ENCODE measurements around the gene FIBIN. TPM values are rescaled to one million over a fixed set of nuclear protein-coding genes. Genes with fewer than 3 reads are reported as not detected.

FIBIN gene
- total and polyA plus RNA-seq, 11 donors = 5.4 to 16.4 (median 7.5) TPM

DNA sequence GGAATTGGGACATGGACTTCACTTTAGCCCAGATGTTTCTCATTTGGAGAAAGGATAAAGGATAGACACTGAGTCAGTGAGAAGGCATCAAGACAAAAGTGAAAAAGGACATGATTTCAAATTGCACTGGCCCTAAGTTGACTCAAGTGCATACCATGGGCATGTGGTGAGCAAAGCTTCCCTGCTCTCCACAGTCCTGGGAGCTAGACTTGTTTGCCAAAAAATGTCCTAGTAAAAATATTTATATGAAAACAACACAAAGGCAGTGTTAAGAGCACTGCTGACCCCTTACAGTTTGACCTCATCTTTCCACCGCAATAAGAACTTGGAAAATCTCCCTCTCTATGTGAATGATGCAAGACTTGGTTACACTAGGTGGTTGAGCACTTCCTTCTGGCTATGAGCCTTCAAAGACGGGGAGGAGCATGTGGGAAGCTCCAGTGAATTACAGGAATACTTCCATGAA, 46.5 kb upstream of the FIBIN start:
- Histone ChIP-seq H3K9me3 (no peaks in the 10 kb centered on the region), H3K27ac (peak overlapping the region in 7 of 12 donors; percentile 40 to 66 (median 60)), H3K4me3 (no peak overlapping the region), H3K27me3 (no peaks in the 10 kb centered on the region), H3K36me3 (no peaks in the 10 kb centered on the region), H3K4me1 (peaks cover 0 to 15% (median 0%) of the 10 kb centered on the region in 12 donors)
- intact Hi-C loops (cut with DNase I) = no loop called here
- peak in 4 of 5 donors; percentile 45 to 65 (median 50) for DNase-seq
- ATAC-seq = peak; percentile 90 to 94 (median 90)
- 48 to 72% (median 58%) methylated on average over 2 of the region's 2 CpGs for WGBS, 4 donors
- no peak for TF ChIP-seq POLR2A (IDR thresholded peaks at IDR 0.05)
- TF ChIP-seq, protein P1, sequence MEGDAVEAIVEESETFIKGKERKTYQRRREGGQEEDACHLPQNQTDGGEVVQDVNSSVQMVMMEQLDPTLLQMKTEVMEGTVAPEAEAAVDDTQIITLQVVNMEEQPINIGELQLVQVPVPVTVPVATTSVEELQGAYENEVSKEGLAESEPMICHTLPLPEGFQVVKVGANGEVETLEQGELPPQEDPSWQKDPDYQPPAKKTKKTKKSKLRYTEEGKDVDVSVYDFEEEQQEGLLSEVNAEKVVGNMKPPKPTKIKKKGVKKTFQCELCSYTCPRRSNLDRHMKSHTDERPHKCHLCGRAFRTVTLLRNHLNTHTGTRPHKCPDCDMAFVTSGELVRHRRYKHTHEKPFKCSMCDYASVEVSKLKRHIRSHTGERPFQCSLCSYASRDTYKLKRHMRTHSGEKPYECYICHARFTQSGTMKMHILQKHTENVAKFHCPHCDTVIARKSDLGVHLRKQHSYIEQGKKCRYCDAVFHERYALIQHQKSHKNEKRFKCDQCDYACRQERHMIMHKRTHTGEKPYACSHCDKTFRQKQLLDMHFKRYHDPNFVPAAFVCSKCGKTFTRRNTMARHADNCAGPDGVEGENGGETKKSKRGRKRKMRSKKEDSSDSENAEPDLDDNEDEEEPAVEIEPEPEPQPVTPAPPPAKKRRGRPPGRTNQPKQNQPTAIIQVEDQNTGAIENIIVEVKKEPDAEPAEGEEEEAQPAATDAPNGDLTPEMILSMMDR (IDR thresholded peaks at IDR 0.05) = no peak

DNA sequence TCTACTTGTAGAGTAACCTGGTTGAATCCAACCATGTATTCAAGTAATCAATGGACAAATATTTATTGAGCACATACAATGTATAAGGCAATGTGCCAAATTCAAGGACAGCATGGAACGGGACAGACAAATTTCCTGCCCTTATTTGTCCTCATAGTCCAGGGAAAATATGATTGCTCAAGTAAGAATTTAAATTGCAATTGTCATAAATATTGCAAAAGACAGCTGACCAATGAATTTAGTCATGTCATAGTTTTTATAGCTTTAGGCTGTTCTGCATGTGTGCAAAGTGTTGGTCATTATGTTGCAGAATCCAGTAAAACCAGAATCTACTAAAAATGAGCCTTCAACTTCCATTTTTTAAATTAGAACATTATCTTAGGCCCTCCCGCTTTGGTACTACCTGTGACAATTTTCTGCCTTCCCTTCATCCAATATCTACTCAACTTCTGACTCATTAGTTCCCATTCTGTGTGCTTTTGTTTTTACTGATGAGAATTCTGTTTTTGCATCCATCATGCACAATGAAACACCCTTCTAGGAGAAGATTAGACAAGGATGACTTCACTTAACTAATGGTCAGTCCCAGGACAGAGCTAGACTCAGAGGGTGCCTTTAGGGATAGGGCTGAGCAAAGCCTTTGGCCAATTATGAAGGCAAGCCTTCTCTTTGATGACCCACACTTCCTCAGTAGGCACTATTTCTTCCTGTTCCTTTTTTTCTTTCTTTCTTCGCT, 45.8 kb upstream of the FIBIN start:
- intact Hi-C loops (cut with DNase I) = no loop called here
- peak in 3 of 4 donors; percentile 25 to 64 (median 45) for ATAC-seq

DNA sequence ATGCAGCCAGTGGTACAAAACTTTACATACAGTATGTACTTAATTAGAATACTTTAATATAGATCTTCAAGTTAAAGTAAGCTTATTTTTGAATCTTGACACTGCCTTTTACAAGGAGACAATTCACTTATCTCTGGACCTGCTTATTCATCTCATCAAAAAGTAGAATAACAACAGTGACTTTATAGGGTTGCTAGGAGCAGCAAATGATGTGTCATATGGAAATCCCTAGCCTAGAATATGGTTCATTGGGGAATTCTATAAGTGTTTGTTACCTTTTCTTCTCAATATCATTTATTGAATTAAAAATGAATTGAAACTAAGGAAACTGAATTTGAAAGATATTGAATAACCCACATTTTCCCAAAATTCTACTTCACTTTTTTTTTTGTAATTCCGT, 45.0 kb upstream of the FIBIN start:
- TF ChIP-seq, protein P1 (IDR thresholded peaks at IDR 0.05) = no peak
- no peak for TF ChIP-seq POLR2A (IDR thresholded peaks at IDR 0.05)
- no peak for DNase-seq
- peaks cover 0 to 15% (median 0%) of the 10 kb centered on the region in 12 donors for H3K4me1 ChIP-seq
- H3K4me3 ChIP-seq = no peak overlapping the region
- H3K9me3 ChIP-seq = no peaks in the 10 kb centered on the region
- peak overlapping the region in 5 of 12 donors; percentile 41 to 66 (median 63) for H3K27ac ChIP-seq
- WGBS, 4 donors = 88 to 95% (median 91%) methylated on average over 1 of the region's 1 CpG
- ATAC-seq = no peak
- H3K27me3 ChIP-seq = no peaks in the 10 kb centered on the region
- no peaks in the 10 kb centered on the region for H3K36me3 ChIP-seq
- intact Hi-C loops (cut with DNase I) = no loop called here

More for the DNA sequence above, 45.8 kb upstream of the FIBIN start:
- Histone ChIP-seq H3K36me3 (no peaks in the 10 kb centered on the region), H3K4me3 (no peak overlapping the region), H3K27me3 (no peaks in the 10 kb centered on the region), H3K27ac (peak overlapping the region in 10 of 12 donors; percentile 0 to 66 (median 50)), H3K9me3 (no peaks in the 10 kb centered on the region), H3K4me1 (peaks cover 0 to 15% (median 0%) of the 10 kb centered on the region in 12 donors)
- no peak for DNase-seq
- no peak for TF ChIP-seq POLR2A (IDR thresholded peaks at IDR 0.05)
- TF ChIP-seq, protein P1 (IDR thresholded peaks at IDR 0.05) = no peak
- WGBS, 4 donors = 52 to 74% (median 63%) methylated on average over 3 of the region's 3 CpGs

DNA sequence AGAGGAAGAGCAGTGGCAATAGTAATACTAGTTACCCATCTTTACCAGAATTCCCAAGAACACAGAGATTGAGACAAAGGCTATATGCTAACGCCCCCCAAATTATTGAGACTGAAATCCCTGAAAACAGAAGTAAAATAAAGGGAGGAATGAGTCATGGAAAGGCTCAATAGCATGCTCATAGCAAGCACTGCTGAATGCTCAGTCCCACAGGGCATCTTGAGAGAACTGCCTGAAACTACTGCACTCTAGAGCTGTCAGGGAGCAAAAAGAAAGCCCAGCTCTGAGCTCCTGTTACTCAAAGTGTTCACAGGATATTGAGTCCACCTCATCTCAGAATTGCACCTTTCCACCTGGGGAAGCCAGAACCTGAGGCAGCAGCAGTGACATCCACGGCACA, 44.1 kb upstream of the FIBIN start:
- H3K27me3 ChIP-seq = no peaks in the 10 kb centered on the region
- TF ChIP-seq, protein P1 (IDR thresholded peaks at IDR 0.05) = no peak
- TF ChIP-seq POLR2A (IDR thresholded peaks at IDR 0.05) = no peak
- intact Hi-C loops (cut with DNase I) = no loop called here
- H3K9me3 ChIP-seq = no peaks in the 10 kb centered on the region
- no peak overlapping the region for H3K4me3 ChIP-seq
- no peaks in the 10 kb centered on the region for H3K36me3 ChIP-seq
- no peak for DNase-seq
- H3K27ac ChIP-seq = peak overlapping the region in 4 of 12 donors; percentile 4 to 10 (median 6)
- peaks cover 0 to 15% (median 0%) of the 10 kb centered on the region in 12 donors for H3K4me1 ChIP-seq
- WGBS, 4 donors = 58 to 91% (median 85%) methylated on average over 2 of the region's 2 CpGs
- no peak for ATAC-seq

Data from heart left ventricle (tissue), 16 donors.